H9 (cell line): ENCODE data around the gene ARHGEF16. TPM values are rescaled to one million over a fixed set of nuclear protein-coding genes. Genes with fewer than 3 reads are reported as not detected.

Source experiments
- DNase-seq: peaks from one replicate; pipeline ENCODE4 v3.0.0-alpha.2; 2017
- H2AFZ ChIP-seq: one replicate; pipeline ENCODE4 v1.6.1; 2013; ENCODE audit warnings: mild to moderate bottlenecking, low read length, control low read depth, moderate library complexity
- H2AK5ac ChIP-seq: 2 replicates; pipeline ENCODE4 v1.6.1; 2013; ENCODE audit warnings: low read length, control low read depth, mixed read lengths; ENCODE audit not compliant: insufficient read length
- H2BK120ac ChIP-seq: one replicate; pipeline ENCODE4 v1.6.1; 2013; ENCODE audit warnings: low read depth, mild to moderate bottlenecking, low read length, control low read depth, inconsistent platforms; ENCODE audit not compliant: poor library complexity, severe bottlenecking
- H2BK12ac ChIP-seq: 2 replicates; pipeline ENCODE4 v1.6.1; 2013; ENCODE audit warnings: low read length, control low read depth, mixed read lengths, low read depth; ENCODE audit not compliant: insufficient read length
- H2BK15ac ChIP-seq: 2 replicates; pipeline ENCODE4 v1.6.1; 2013; ENCODE audit warnings: low read depth, low read length, control low read depth
- H2BK20ac ChIP-seq: one replicate; pipeline ENCODE4 v1.6.1; 2013; ENCODE audit warnings: low read depth, mild to moderate bottlenecking, low read length, control low read depth, inconsistent platforms; ENCODE audit not compliant: poor library complexity, severe bottlenecking
- H2BK5ac ChIP-seq: 2 replicates; pipeline ENCODE4 v1.6.1; 2013; ENCODE audit warnings: low read length, control low read depth, mixed read lengths; ENCODE audit not compliant: insufficient read length
- H3K14ac ChIP-seq: 2 replicates; pipeline ENCODE4 v1.6.1; 2013; ENCODE audit warnings: low read length, control low read depth; ENCODE audit not compliant: insufficient read depth
- H3K18ac ChIP-seq: 2 replicates; pipeline ENCODE4 v1.6.1; 2013; ENCODE audit warnings: low read depth, mild to moderate bottlenecking, mixed read lengths, low read length, control low read depth; ENCODE audit not compliant: insufficient read length
- H3K23ac ChIP-seq: 2 replicates; pipeline ENCODE4 v1.6.1; 2013; ENCODE audit warnings: low read length, control low read depth, mixed read lengths, low read depth; ENCODE audit not compliant: insufficient read length
- H3K23me2 ChIP-seq: 2 replicates; pipeline ENCODE4 v1.6.1; 2013; ENCODE audit warnings: low read depth, mild to moderate bottlenecking, mixed read lengths, low read length, control low read depth; ENCODE audit not compliant: insufficient read length, poor library complexity, severe bottlenecking
- H3K27ac ChIP-seq: 2 replicates; pipeline ENCODE4 v1.5.1; 2013; ENCODE audit warnings: low read length, control low read depth, mixed read lengths, low read depth; ENCODE audit not compliant: insufficient read length
- H3K27me3 ChIP-seq: 2 replicates; pipeline ENCODE4 v1.6.1; 2013; ENCODE audit warnings: low read length, control low read depth, inconsistent platforms; ENCODE audit not compliant: insufficient read depth
- H3K4ac ChIP-seq: 2 replicates; pipeline ENCODE4 v1.6.1; 2013; ENCODE audit warnings: low read depth, mild to moderate bottlenecking, control low read depth, inconsistent platforms, low read length, moderate library complexity
- H3K4me1 ChIP-seq: 2 replicates; pipeline ENCODE4 v1.6.1; 2013; ENCODE audit warnings: low read length, control low read depth, inconsistent platforms; ENCODE audit not compliant: insufficient read depth
- H3K4me2 ChIP-seq: 2 replicates; pipeline ENCODE4 v1.6.1; 2013; ENCODE audit warnings: low read length, control low read depth, mixed read lengths; ENCODE audit not compliant: insufficient read length, insufficient read depth
- H3K56ac ChIP-seq: 2 replicates; pipeline ENCODE4 v1.6.1; 2013; ENCODE audit warnings: low read depth, mild to moderate bottlenecking, mixed read lengths, low read length, control low read depth; ENCODE audit not compliant: insufficient read length
- H3K79me1 ChIP-seq: 2 replicates; pipeline ENCODE4 v1.6.1; 2013; ENCODE audit warnings: low read depth, mild to moderate bottlenecking, moderate library complexity, low read length, control low read depth, inconsistent platforms; ENCODE audit not compliant: insufficient read depth, poor library complexity, severe bottlenecking
- H3K79me2 ChIP-seq: 2 replicates; pipeline ENCODE4 v1.6.1; 2013; ENCODE audit warnings: low read length, control low read depth, inconsistent platforms; ENCODE audit not compliant: insufficient read depth
- H3K9ac ChIP-seq: 2 replicates; pipeline ENCODE4 v1.6.1; 2013; ENCODE audit warnings: low read length, control low read depth, mixed read lengths; ENCODE audit not compliant: insufficient read length; ENCODE audit errors: extremely low read depth
- H3K9me3 ChIP-seq: one replicate; pipeline ENCODE4 v1.6.1; 2013; ENCODE audit warnings: low read depth, low read length, inconsistent platforms; ENCODE audit not compliant: control insufficient read depth
- H3T11ph ChIP-seq: one replicate; pipeline ENCODE4 v1.6.1; 2013; ENCODE audit warnings: mild to moderate bottlenecking, low read length, control low read depth, inconsistent platforms
- H4K20me1 ChIP-seq: one replicate; pipeline ENCODE4 v1.6.1; 2013; ENCODE audit not compliant: control insufficient read depth, insufficient read length, insufficient read depth
- H4K5ac ChIP-seq: 2 replicates; pipeline ENCODE4 v1.6.1; 2013; ENCODE audit warnings: low read depth, mild to moderate bottlenecking, mixed read lengths, low read length, control low read depth; ENCODE audit not compliant: insufficient read length
- H4K8ac ChIP-seq: replicated peaks from 2 replicates; pipeline ENCODE4 v1.6.1; 2013; ENCODE audit warnings: low read length, control low read depth, mixed read lengths, low read depth; ENCODE audit not compliant: insufficient read length
- H4K91ac ChIP-seq: 2 replicates; pipeline ENCODE4 v1.6.1; 2013; ENCODE audit warnings: low read depth, mild to moderate bottlenecking, moderate library complexity, mixed read lengths, low read length, control low read depth; ENCODE audit not compliant: insufficient read length
- H3K27ac Mint-ChIP-seq, 3 experiments: 2 replicates in 2 of 3; 3 replicates in 1 of 3; pipeline ENCODE4 v1.8.0; 2020 to 2021; ENCODE audit warnings: mixed read lengths in 3 of 3, mild to moderate bottlenecking in 1 of 3, moderate library complexity in 1 of 3
- H3K27me3 Mint-ChIP-seq: 2 replicates; pipeline ENCODE4 v1.8.0; 2021; ENCODE audit warnings: low read depth, mild to moderate bottlenecking, moderate library complexity, mixed read lengths
- H3K36me3 Mint-ChIP-seq, 3 experiments: 2 replicates in 2 of 3; 3 replicates in 1 of 3; pipeline ENCODE4 v1.8.0; 2020 to 2021; ENCODE audit warnings: low read depth in 3 of 3, mixed read lengths in 3 of 3; ENCODE audit not compliant: insufficient read depth in 1 of 3
- H3K4me1 Mint-ChIP-seq, 2 experiments: 2 replicates each; pipeline ENCODE4 v1.8.0; 2020; ENCODE audit warnings: mixed read lengths in 2 of 2
- H3K4me3 Mint-ChIP-seq, 2 experiments: 2 replicates in 1 of 2; 3 replicates in 1 of 2; pipeline ENCODE4 v1.8.0; 2020 to 2021; ENCODE audit warnings: mild to moderate bottlenecking in 2 of 2, mixed read lengths in 2 of 2, moderate library complexity in 1 of 2
- H3K9me3 Mint-ChIP-seq, 2 experiments: 2 replicates in 1 of 2; 3 replicates in 1 of 2; pipeline ENCODE4 v1.8.0; 2020; ENCODE audit warnings: mild to moderate bottlenecking in 2 of 2, mixed read lengths in 2 of 2, moderate library complexity in 1 of 2
- WGBS: extraction: QIAGEN DNeasy Blood & Tissue Kit; methylation state at CpG from one replicate; pipeline ENCODE4 v1.1.7; 2013; ENCODE audit warnings: missing lambda C conversion rate, low lambda C conversion rate, mixed read lengths; ENCODE audit not compliant: insufficient read length; ENCODE audit errors: extremely low coverage; 5-methylcytosine and 5-hydroxymethylcytosine counted together
- total RNA-seq: library from RNA; stranded (reverse); gene quantifications from 2 replicates; pipeline ENCODE4 v1.2.1, GENCODE V29; 2021
- TF ChIP-seq, protein P1 (sequence below): fragments of 200-600 bp; sonication (generic); conservative IDR thresholded peaks from 3 replicates; pipeline ENCODE4 v1.8.0; 2021; ENCODE audit warnings: antibody characterized with exemption, mild to moderate bottlenecking

The ARHGEF16 gene
- total RNA-seq, 1 experiment from 2014 or later = 48.5 TPM

DNA sequence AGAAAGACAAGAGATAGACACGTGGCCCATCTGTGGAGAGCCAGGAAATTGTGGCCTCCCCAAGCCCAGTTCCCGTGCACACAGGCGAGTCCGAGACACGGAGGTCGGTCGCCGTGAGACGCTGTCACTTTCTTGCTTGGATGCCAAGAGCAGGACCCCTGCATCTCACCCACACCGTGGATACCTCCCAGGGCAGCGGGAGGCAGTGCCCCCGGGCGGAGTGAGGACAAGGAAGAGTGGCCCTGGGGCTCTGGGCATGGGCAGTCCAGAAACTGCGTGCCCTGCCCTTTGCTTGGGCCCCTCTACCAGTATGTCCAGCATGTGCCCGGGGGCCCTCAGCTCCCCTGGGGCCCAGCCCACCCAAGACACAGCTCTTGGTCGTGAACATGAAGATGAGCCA lies 24.7 kb upstream of the ARHGEF16 start:
- Histone ChIP-seq H3K79me1 (no peaks in the 10 kb centered on the region), H2BK120ac (no peak overlapping the region), H3K18ac (no peak overlapping the region), H3K23me2 (peaks cover 3% of the 10 kb centered on the region), H3K4me1 (no peaks in the 10 kb centered on the region), H3K79me2 (no peaks in the 10 kb centered on the region), H3K9me3 (no peaks in the 10 kb centered on the region), H2BK20ac (no peak overlapping the region), H3K4me2 (no peak overlapping the region), H3K27me3 (no peaks in the 10 kb centered on the region), H3K4ac (no peak overlapping the region), H2BK15ac (no peak overlapping the region), H3K14ac (no peak overlapping the region), H3K56ac (no peak overlapping the region), H2AFZ (no peak overlapping the region), H4K5ac (no peak overlapping the region), H4K91ac (no peak overlapping the region), H3T11ph (no peak overlapping the region), H2BK5ac (no peak overlapping the region), H4K20me1 (no peaks in the 10 kb centered on the region), H3K9ac (no peak overlapping the region), H4K8ac (no peak overlapping the region), H3K27ac (no peak overlapping the region), H2BK12ac (no peak overlapping the region), H3K23ac (no peak overlapping the region), H2AK5ac (no peak overlapping the region)
- H3K36me3 Mint-ChIP-seq = no peaks in the 10 kb centered on the region
- H3K4me3 Mint-ChIP-seq = no peak overlapping the region
- no peak overlapping the region for H3K27ac Mint-ChIP-seq
- TF ChIP-seq, protein P1, sequence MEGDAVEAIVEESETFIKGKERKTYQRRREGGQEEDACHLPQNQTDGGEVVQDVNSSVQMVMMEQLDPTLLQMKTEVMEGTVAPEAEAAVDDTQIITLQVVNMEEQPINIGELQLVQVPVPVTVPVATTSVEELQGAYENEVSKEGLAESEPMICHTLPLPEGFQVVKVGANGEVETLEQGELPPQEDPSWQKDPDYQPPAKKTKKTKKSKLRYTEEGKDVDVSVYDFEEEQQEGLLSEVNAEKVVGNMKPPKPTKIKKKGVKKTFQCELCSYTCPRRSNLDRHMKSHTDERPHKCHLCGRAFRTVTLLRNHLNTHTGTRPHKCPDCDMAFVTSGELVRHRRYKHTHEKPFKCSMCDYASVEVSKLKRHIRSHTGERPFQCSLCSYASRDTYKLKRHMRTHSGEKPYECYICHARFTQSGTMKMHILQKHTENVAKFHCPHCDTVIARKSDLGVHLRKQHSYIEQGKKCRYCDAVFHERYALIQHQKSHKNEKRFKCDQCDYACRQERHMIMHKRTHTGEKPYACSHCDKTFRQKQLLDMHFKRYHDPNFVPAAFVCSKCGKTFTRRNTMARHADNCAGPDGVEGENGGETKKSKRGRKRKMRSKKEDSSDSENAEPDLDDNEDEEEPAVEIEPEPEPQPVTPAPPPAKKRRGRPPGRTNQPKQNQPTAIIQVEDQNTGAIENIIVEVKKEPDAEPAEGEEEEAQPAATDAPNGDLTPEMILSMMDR = no peak
- H3K27me3 Mint-ChIP-seq = no peaks in the 10 kb centered on the region
- peaks cover 0 to 16% of the 10 kb centered on the region in 2 experiments; a peak in 3 of 4 replicates for H3K4me1 Mint-ChIP-seq
- no peaks in the 10 kb centered on the region; a peak in 1 of 5 replicates for H3K9me3 Mint-ChIP-seq
- DNase-seq = no peak
- WGBS = no CpG with 5 or more reads among the region's 16 CpGs
